Measurements from ENCODE around the gene PTGR2.

Gene PTGR2

GRCh38 chr14:73815849-73816248 is 35.8 kb upstream of the PTGR2 start:
- TF ChIP-seq REST (IDR thresholded peaks at IDR 0.05; ENCODE audit: insufficient read depth in 1 of 2, low read depth in 2 of 2, low read length in 2 of 2): no peak
- no peak for TF ChIP-seq POLR2AphosphoS5 (IDR thresholded peaks at IDR 0.05; ENCODE audit: low read depth, low read length)
- no peak for TF ChIP-seq TAF1 (IDR thresholded peaks at IDR 0.05; ENCODE audit: borderline replicate concordance, insufficient read depth, low read length)
- TF ChIP-seq SIN3A (IDR thresholded peaks at IDR 0.05; ENCODE audit: borderline replicate concordance, insufficient read depth, low read length): no peak
- no peak for TF ChIP-seq FOXP2 (optimal IDR thresholded peaks at IDR 0.05; ENCODE audit: borderline replicate concordance, extremely low read depth, extremely low read length, insufficient read depth)

- no peak for TF ChIP-seq REST (IDR thresholded peaks at IDR 0.05; ENCODE audit: insufficient read depth in 1 of 2, low read depth in 2 of 2, low read length in 2 of 2)
- TF ChIP-seq POLR2AphosphoS5 (IDR thresholded peaks at IDR 0.05; ENCODE audit: low read depth, low read length): no peak
- TF ChIP-seq TAF1 (IDR thresholded peaks at IDR 0.05; ENCODE audit: borderline replicate concordance, insufficient read depth, low read length): no peak
- TF ChIP-seq SIN3A (IDR thresholded peaks at IDR 0.05; ENCODE audit: borderline replicate concordance, insufficient read depth, low read length): no peak
- TF ChIP-seq FOXP2 (optimal IDR thresholded peaks at IDR 0.05; ENCODE audit: borderline replicate concordance, extremely low read depth, extremely low read length, insufficient read depth): no peak
These were observed 35.2 kb upstream of the PTGR2 start for GRCh38 chr14:73816393-73816816.

- TF ChIP-seq FOXP2 (optimal IDR thresholded peaks at IDR 0.05; ENCODE audit: borderline replicate concordance, extremely low read depth, extremely low read length, insufficient read depth) (no peak), POLR2AphosphoS5 (IDR thresholded peaks at IDR 0.05; ENCODE audit: low read depth, low read length) (no peak)
These were observed 34.5 kb upstream of the PTGR2 start for GRCh38 chr14:73817020-73817655.

- TF ChIP-seq SIN3A (IDR thresholded peaks at IDR 0.05; ENCODE audit: borderline replicate concordance, insufficient read depth, low read length) (no peak), FOXP2 (optimal IDR thresholded peaks at IDR 0.05; ENCODE audit: borderline replicate concordance, extremely low read depth, extremely low read length, insufficient read depth) (no peak), REST (IDR thresholded peaks at IDR 0.05; ENCODE audit: insufficient read depth in 1 of 2, low read depth in 2 of 2, low read length in 2 of 2) (no peak), POLR2AphosphoS5 (IDR thresholded peaks at IDR 0.05; ENCODE audit: low read depth, low read length) (no peak), TAF1 (IDR thresholded peaks at IDR 0.05; ENCODE audit: borderline replicate concordance, insufficient read depth, low read length) (no peak)
These were observed 32.8 kb upstream of the PTGR2 start for GRCh38 chr14:73818821-73819220.

GRCh38 chr14:73820631-73821030 is 31.0 kb upstream of the PTGR2 start:
- TF ChIP-seq SIN3A (IDR thresholded peaks at IDR 0.05; ENCODE audit: borderline replicate concordance, insufficient read depth, low read length): no peak
- TF ChIP-seq TAF1 (IDR thresholded peaks at IDR 0.05; ENCODE audit: borderline replicate concordance, insufficient read depth, low read length): no peak
- no peak for TF ChIP-seq REST (IDR thresholded peaks at IDR 0.05; ENCODE audit: insufficient read depth in 1 of 2, low read depth in 2 of 2, low read length in 2 of 2)
- TF ChIP-seq FOXP2 (optimal IDR thresholded peaks at IDR 0.05; ENCODE audit: borderline replicate concordance, extremely low read depth, extremely low read length, insufficient read depth): no peak
- TF ChIP-seq POLR2AphosphoS5 (IDR thresholded peaks at IDR 0.05; ENCODE audit: low read depth, low read length): no peak

Data from PFSK-1 (cell line).